CD4-positive, alpha-beta memory T cell (primary cell): ENCODE data around the gene CACNA1D. TPM values are rescaled to one million over a fixed set of nuclear protein-coding genes. Genes with fewer than 3 reads are reported as not detected.

Source experiments
- CTCF ChIA-PET: fragments of 350-600 bp; sonication (Branson Sonifier 250); formaldehyde crosslinking; loops from one replicate; lab custom pipeline; 2021; ENCODE audit warnings: inconsistent platforms; ENCODE audit not compliant: partially characterized antibody; lab: Charles Lee
- POLR2A ChIA-PET: fragments of 350-600 bp; sonication (Branson Sonifier 250); formaldehyde crosslinking; loops from one replicate; lab custom pipeline; 2021; ENCODE audit not compliant: partially characterized antibody; lab: Charles Lee
- DNase-seq, 5 donors: peaks; one replicate each; pipeline versions ENCODE4 v3.0.0 to v3.0.0-alpha.2; 2020 to 2022; ENCODE audit warnings: mixed read lengths in 1 of 5
- H3K27ac ChIP-seq: one replicate; pipeline ENCODE4 v1.7.0; 2013; ENCODE audit warnings: low read depth, low read length
- H3K27me3 ChIP-seq: 2 replicates; pipeline ENCODE4 v1.7.0; 2013; ENCODE audit warnings: mild to moderate bottlenecking, low read length, moderate library complexity; ENCODE audit not compliant: insufficient read depth
- H3K36me3 ChIP-seq: 2 replicates; pipeline ENCODE4 v1.7.0; 2013; ENCODE audit warnings: mild to moderate bottlenecking, low read length, moderate library complexity; ENCODE audit not compliant: insufficient read depth
- H3K4me1 ChIP-seq: 2 replicates; pipeline ENCODE4 v1.7.0; 2013; ENCODE audit warnings: mild to moderate bottlenecking, low read length, moderate library complexity; ENCODE audit not compliant: insufficient read depth
- H3K4me3 ChIP-seq, 2 donors: one replicate each; pipeline ENCODE4 v1.7.0; 2013; ENCODE audit warnings: low read length in 2 of 2, mild to moderate bottlenecking in 1 of 2
- H3K9me3 ChIP-seq, 2 donors: one replicate each; pipeline ENCODE4 v1.7.0; 2013; ENCODE audit warnings: low read length in 2 of 2, control low read depth in 1 of 2; ENCODE audit not compliant: control insufficient read depth in 1 of 2
- H3K27ac Mint-ChIP-seq, 7 donors: one replicate each; pipeline ENCODE4 v1.8.0; 2020 to 2021; ENCODE audit warnings: mixed read lengths in 7 of 7, mild to moderate bottlenecking in 6 of 7, inconsistent platforms in 3 of 7, moderate library complexity in 3 of 7
- H3K27me3 Mint-ChIP-seq, 2 donors: one replicate each; pipeline ENCODE4 v1.8.0; 2020 to 2021; ENCODE audit warnings: mixed read lengths in 2 of 2
- H3K36me3 Mint-ChIP-seq, 2 donors: one replicate each; pipeline ENCODE4 v1.8.0; 2020 to 2021; ENCODE audit warnings: mixed read lengths in 2 of 2, inconsistent platforms in 1 of 2, mild to moderate bottlenecking in 1 of 2
- H3K4me1 Mint-ChIP-seq, 4 donors: one replicate each; pipeline ENCODE4 v1.8.0; 2020 to 2021; ENCODE audit warnings: mixed read lengths in 4 of 4, mild to moderate bottlenecking in 1 of 4
- H3K4me3 Mint-ChIP-seq, 8 donors: one replicate each; pipeline ENCODE4 v1.8.0; 2020 to 2021; ENCODE audit warnings: mixed read lengths in 8 of 8, mild to moderate bottlenecking in 7 of 8, moderate library complexity in 6 of 8, inconsistent platforms in 3 of 8
- H3K9me3 Mint-ChIP-seq, 8 donors: one replicate each; pipeline ENCODE4 v1.8.0; 2020 to 2021; ENCODE audit warnings: mixed read lengths in 8 of 8, mild to moderate bottlenecking in 5 of 8, inconsistent platforms in 3 of 8, moderate library complexity in 1 of 8
- intact Hi-C: fragments of 100-400 bp; cut with micrococcal nuclease; formaldehyde crosslinking; loops from one replicate; pipeline ENCODE4 v1.15.1; 2023
- polyA plus RNA-seq, 2 donors: library from polyadenylated mRNA; unstranded; fragments of 300-500 nt; fragmentation: Illumina TruSeq; gene quantifications; one replicate each; pipeline ENCODE4 v1.2.3, GENCODE V29; 2021
- total RNA-seq, 2 experiments: library from RNA; stranded (reverse); gene quantifications; one replicate each; pipeline ENCODE4 v1.2.3, GENCODE V29; 2021

The CACNA1D gene
- total and polyA plus RNA-seq, 4 experiments from 2014 or later = 0.06 TPM; not detected in 3

GRCh38 chr3:53709860-53710674, 215.7 kb downstream of the CACNA1D start:
- Histone ChIP-seq H3K9me3 (no peaks in the 10 kb centered on the region), H3K4me3 (no peak overlapping the region), H3K4me1 (peaks cover 4% of the 10 kb centered on the region), H3K27ac (no peak overlapping the region), H3K27me3 (no peaks in the 10 kb centered on the region), H3K36me3 (no peaks in the 10 kb centered on the region)
- H3K9me3 Mint-ChIP-seq = no peaks in the 10 kb centered on the region
- peaks cover 0 to 5% (median under 1%) of the 10 kb centered on the region in 4 donors for H3K4me1 Mint-ChIP-seq
- ChIA-PET POLR2A (no interaction called here), CTCF (interaction anchor here (0.6 to 4.4 kb wide), 26 partner anchors 9 to 595 kb away, joined by 3 to 28 read pairs (median 4); no protein-coding TSS in a partner anchor)
- H3K27me3 Mint-ChIP-seq = no peaks in the 10 kb centered on the region
- intact Hi-C loops = no loop called here
- H3K4me3 Mint-ChIP-seq = no peak overlapping the region
- no peak overlapping the region for H3K27ac Mint-ChIP-seq
- peak; percentile 29 to 53 (median 41) for DNase-seq
- no peaks in the 10 kb centered on the region for H3K36me3 Mint-ChIP-seq

DNA sequence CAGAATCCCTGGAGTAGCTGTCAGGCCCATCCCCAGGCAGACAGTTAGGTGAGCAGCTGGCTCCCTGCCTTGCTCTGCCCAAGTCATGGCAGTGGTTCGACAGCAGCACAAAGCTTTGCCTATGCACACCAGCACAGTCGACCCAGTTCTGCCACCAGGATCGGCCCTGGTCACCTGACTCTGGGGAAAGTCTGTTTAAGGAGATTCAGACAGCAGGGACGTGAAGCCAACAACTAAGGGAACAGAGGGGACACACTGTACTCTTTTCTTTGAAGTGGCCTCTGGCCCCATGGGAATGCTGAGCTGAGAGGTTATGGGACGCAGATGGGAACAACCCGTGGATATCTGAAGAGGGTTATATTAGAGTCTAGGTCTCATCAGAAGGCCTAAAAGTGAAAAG, 217.0 kb downstream of the CACNA1D start:
- no peak overlapping the region for H3K4me3 ChIP-seq
- H3K9me3 ChIP-seq = no peaks in the 10 kb centered on the region
- Mint-ChIP-seq H3K27ac (no peak overlapping the region), H3K9me3 (no peaks in the 10 kb centered on the region), H3K36me3 (no peaks in the 10 kb centered on the region), H3K4me3 (no peak overlapping the region), H3K27me3 (no peaks in the 10 kb centered on the region), H3K4me1 (peaks cover 0 to 5% (median under 1%) of the 10 kb centered on the region in 4 donors)
- intact Hi-C loops = no loop called here
- CTCF ChIA-PET = interaction anchor here (0.9 to 4.4 kb wide), 7 partner anchors 10 to 490 kb away, joined by 3 to 28 read pairs (median 4); no protein-coding TSS in a partner anchor
- no peaks in the 10 kb centered on the region for H3K27me3 ChIP-seq
- no peak overlapping the region for H3K27ac ChIP-seq
- H3K4me1 ChIP-seq = peaks cover 4% of the 10 kb centered on the region
- H3K36me3 ChIP-seq = no peaks in the 10 kb centered on the region
- no peak for DNase-seq
- POLR2A ChIA-PET = no interaction called here

GRCh38 chr3:53712817-53713388, 218.5 kb downstream of the CACNA1D start:
- no peaks in the 10 kb centered on the region for H3K27me3 Mint-ChIP-seq
- H3K36me3 Mint-ChIP-seq = no peaks in the 10 kb centered on the region
- Histone ChIP-seq H3K27ac (no peak overlapping the region), H3K36me3 (no peaks in the 10 kb centered on the region), H3K4me3 (no peak overlapping the region), H3K9me3 (no peaks in the 10 kb centered on the region), H3K27me3 (no peaks in the 10 kb centered on the region), H3K4me1 (peaks cover 4% of the 10 kb centered on the region)
- H3K4me3 Mint-ChIP-seq = no peak overlapping the region
- H3K4me1 Mint-ChIP-seq = peaks cover 0 to 5% (median under 1%) of the 10 kb centered on the region in 4 donors
- DNase-seq = no peak
- intact Hi-C loops = no loop called here
- CTCF ChIA-PET = no interaction called here
- H3K27ac Mint-ChIP-seq = peak overlapping the region in 1 of 7 donors; percentile 2
- POLR2A ChIA-PET = no interaction called here
- H3K9me3 Mint-ChIP-seq = no peaks in the 10 kb centered on the region

DNA sequence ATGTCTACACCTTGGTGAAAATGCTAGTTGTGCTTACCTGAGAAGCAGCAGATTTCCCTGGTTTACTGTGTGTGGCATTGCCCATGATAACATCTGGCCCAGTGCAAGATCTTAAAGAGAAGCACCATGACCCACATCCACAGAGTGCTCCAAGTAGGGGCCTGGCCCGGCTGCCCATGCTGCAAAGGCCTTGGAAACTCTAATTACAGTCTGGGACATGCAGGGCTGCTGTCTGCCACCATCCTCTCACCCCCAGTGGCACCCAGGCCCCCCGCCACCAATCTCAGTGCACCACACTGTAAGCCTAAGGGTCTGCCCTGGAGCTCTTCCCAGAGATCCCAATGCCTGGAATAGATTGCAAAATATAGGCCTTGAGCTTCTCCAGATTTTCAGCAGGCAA, 219.2 kb downstream of the CACNA1D start:
- peaks cover 0 to 5% (median under 1%) of the 10 kb centered on the region in 4 donors for H3K4me1 Mint-ChIP-seq
- Histone ChIP-seq H3K9me3 (no peaks in the 10 kb centered on the region), H3K36me3 (no peaks in the 10 kb centered on the region), H3K27me3 (no peaks in the 10 kb centered on the region), H3K4me3 (no peak overlapping the region), H3K4me1 (peaks cover 4% of the 10 kb centered on the region), H3K27ac (no peak overlapping the region)
- H3K36me3 Mint-ChIP-seq = no peaks in the 10 kb centered on the region
- H3K4me3 Mint-ChIP-seq = no peak overlapping the region
- no peaks in the 10 kb centered on the region for H3K9me3 Mint-ChIP-seq
- DNase-seq = no peak
- no peaks in the 10 kb centered on the region for H3K27me3 Mint-ChIP-seq
- no peak overlapping the region for H3K27ac Mint-ChIP-seq
- ChIA-PET POLR2A (no interaction called here), CTCF (interaction anchor here (1.3 kb wide), 1 partner anchor 494 kb away, joined by 4 read pairs; no protein-coding TSS in a partner anchor)
- intact Hi-C loops = no loop called here

GRCh38 chr3:53715815-53716483, 221.5 kb downstream of the CACNA1D start:
- no peak overlapping the region for H3K4me3 Mint-ChIP-seq
- H3K9me3 Mint-ChIP-seq = no peaks in the 10 kb centered on the region
- intact Hi-C loops = no loop called here
- Histone ChIP-seq H3K36me3 (no peaks in the 10 kb centered on the region), H3K27me3 (no peaks in the 10 kb centered on the region), H3K4me1 (no peaks in the 10 kb centered on the region), H3K27ac (no peak overlapping the region), H3K4me3 (no peak overlapping the region), H3K9me3 (no peaks in the 10 kb centered on the region)
- H3K36me3 Mint-ChIP-seq = no peaks in the 10 kb centered on the region
- peak overlapping the region in 1 of 7 donors; percentile 36 for H3K27ac Mint-ChIP-seq
- ChIA-PET POLR2A (no interaction called here), CTCF (interaction anchor here (2.4 kb wide), 1 partner anchor 8 kb away, joined by 7 read pairs; no protein-coding TSS in a partner anchor)
- H3K4me1 Mint-ChIP-seq = no peaks in the 10 kb centered on the region
- no peak for DNase-seq
- H3K27me3 Mint-ChIP-seq = peaks cover 2% of the 10 kb centered on the region in 2 donors

DNA sequence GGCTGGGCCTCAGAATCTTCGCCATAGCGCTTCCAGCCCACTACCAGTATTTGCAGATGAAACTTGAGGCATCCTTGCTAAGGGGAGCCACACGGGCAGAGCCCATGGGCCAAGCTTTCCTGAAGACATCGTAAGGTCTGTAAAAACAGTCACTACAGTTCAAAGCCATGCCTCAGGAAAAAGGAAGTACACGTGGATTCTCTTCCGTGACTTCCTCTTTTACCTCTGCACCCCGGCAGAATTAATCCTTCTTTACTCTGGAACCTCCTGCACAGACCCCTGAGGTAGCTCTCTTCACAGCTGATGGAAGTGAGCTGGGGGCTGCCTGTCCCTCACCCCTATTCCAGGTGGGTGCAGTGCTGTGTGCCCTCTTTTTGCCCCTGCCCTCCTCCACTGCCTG, 222.6 kb downstream of the CACNA1D start:
- H3K4me3 Mint-ChIP-seq = no peak overlapping the region
- CTCF ChIA-PET = interaction anchor here (2.4 kb wide), 1 partner anchor 9 kb away, joined by 7 read pairs; no protein-coding TSS in a partner anchor

GRCh38 chr3:53718462-53718861, 224.1 kb downstream of the CACNA1D start:
- Histone ChIP-seq H3K36me3 (no peaks in the 10 kb centered on the region), H3K27me3 (no peaks in the 10 kb centered on the region), H3K9me3 (no peaks in the 10 kb centered on the region), H3K4me3 (no peak overlapping the region), H3K27ac (no peak overlapping the region), H3K4me1 (no peaks in the 10 kb centered on the region)
- no peaks in the 10 kb centered on the region for H3K36me3 Mint-ChIP-seq
- H3K27me3 Mint-ChIP-seq = peaks cover 4 to 6% of the 10 kb centered on the region in 2 donors
- POLR2A ChIA-PET = no interaction called here
- H3K4me3 Mint-ChIP-seq = no peak overlapping the region
- H3K27ac Mint-ChIP-seq = no peak overlapping the region
- CTCF ChIA-PET = no interaction called here
- intact Hi-C loops = no loop called here
- DNase-seq = no peak
- H3K4me1 Mint-ChIP-seq = no peaks in the 10 kb centered on the region
- no peaks in the 10 kb centered on the region for H3K9me3 Mint-ChIP-seq

More for the DNA sequence above, 222.6 kb downstream of the CACNA1D start:
- POLR2A ChIA-PET = no interaction called here
- Histone ChIP-seq H3K27ac (no peak overlapping the region), H3K9me3 (no peaks in the 10 kb centered on the region), H3K4me3 (no peak overlapping the region), H3K4me1 (no peaks in the 10 kb centered on the region), H3K36me3 (no peaks in the 10 kb centered on the region), H3K27me3 (no peaks in the 10 kb centered on the region)
- no peaks in the 10 kb centered on the region for H3K36me3 Mint-ChIP-seq
- H3K4me1 Mint-ChIP-seq = no peaks in the 10 kb centered on the region
- H3K27me3 Mint-ChIP-seq = peaks cover 2% of the 10 kb centered on the region in 2 donors
- DNase-seq = no peak
- intact Hi-C loops = no loop called here
- H3K9me3 Mint-ChIP-seq = no peaks in the 10 kb centered on the region
- H3K27ac Mint-ChIP-seq = no peak overlapping the region
